B cell (primary cell): ENCODE results near the gene DTX3L. TPM values are rescaled to one million over a fixed set of nuclear protein-coding genes. Genes with fewer than 3 reads are reported as not detected.

ENCODE experiments used
- ATAC-seq: fragments of 200-7000 bp; cut with Tn5 transposase; one replicate; pipeline ENCODE4 v1.10.0; 2021; ENCODE audit warnings: low read depth, mild to moderate bottlenecking, moderate number of reproducible peaks, moderate library complexity
- CTCF ChIA-PET: fragments of 350-600 bp; sonication (Branson Sonifier 250); formaldehyde crosslinking; loops from one replicate; lab custom pipeline; 2021; ENCODE audit warnings: antibody characterized with exemption, inconsistent platforms; lab: Charles Lee
- POLR2A ChIA-PET: fragments of 350-600 bp; sonication (Branson Sonifier 250); formaldehyde crosslinking; loops from one replicate; lab custom pipeline; 2021; ENCODE audit warnings: antibody characterized with exemption; lab: Charles Lee
- DNase-seq: peaks from one replicate; pipeline ENCODE4 v3.0.0; 2013
- H2AFZ ChIP-seq: 2 replicates; pipeline ENCODE4 v1.6.1; 2012; ENCODE audit warnings: mild to moderate bottlenecking, low read depth, low read length; ENCODE audit not compliant: insufficient read depth, poor library complexity, severe bottlenecking
- H3K27ac ChIP-seq, 2 donors: 1 replicate in 1 of 2; 2 replicates in 1 of 2; pipeline ENCODE4 v1.5.1; 2012 to 2013; ENCODE audit warnings: low read length in 2 of 2, mild to moderate bottlenecking in 2 of 2, moderate library complexity in 1 of 2
- H3K27me3 ChIP-seq, 4 experiments: fragments of 200-600 bp in 1 of 4; sonication (generic) in 1 of 4; replicated peaks in 1 of 4; 1 replicate in 2 of 4; 2 replicates in 2 of 4; pipeline versions ENCODE4 v1.6.1 to v1.7.0; 2013 to 2016; ENCODE audit warnings: low read length in 3 of 4, mild to moderate bottlenecking in 2 of 4, mixed read lengths in 1 of 4, moderate library complexity in 1 of 4; ENCODE audit not compliant: insufficient read depth in 4 of 4, control insufficient read depth in 3 of 4; ENCODE audit errors: control extremely low read depth in 1 of 4
- H3K36me3 ChIP-seq, 2 experiments: replicated peaks in 1 of 2; 1 replicate in 1 of 2; 2 replicates in 1 of 2; pipeline versions ENCODE4 v1.6.1 to v1.7.1; 2013; ENCODE audit warnings: low read length in 1 of 2; ENCODE audit not compliant: insufficient read depth in 2 of 2, control insufficient read depth in 1 of 2; ENCODE audit errors: control extremely low read depth in 1 of 2, extremely low read depth in 1 of 2
- H3K4me1 ChIP-seq, 2 donors: fragments of 200-600 bp in 1 of 2; sonication (generic) in 1 of 2; 1 replicate in 1 of 2; 2 replicates in 1 of 2; pipeline versions ENCODE4 v1.5.1 to v1.6.1; 2013 to 2017; ENCODE audit warnings: low read length in 2 of 2; ENCODE audit not compliant: control insufficient read depth in 2 of 2, insufficient read depth in 2 of 2
- H3K4me2 ChIP-seq: replicated peaks from 2 replicates; pipeline ENCODE3; 2012; ENCODE audit warnings: mild to moderate bottlenecking, low read depth, low read length; ENCODE audit not compliant: poor library complexity, severe bottlenecking
- H3K4me3 ChIP-seq, 5 experiments: fragments of 200-600 bp in 1 of 5; sonication (generic) in 1 of 5; 1 replicate in 3 of 5; 2 replicates in 2 of 5; pipeline versions ENCODE4 v1.5.1 to v1.7.0; 2011 to 2016; ENCODE audit warnings: low read length in 4 of 5, mild to moderate bottlenecking in 4 of 5, low read depth in 2 of 5, control low read depth in 1 of 5, moderate library complexity in 1 of 5; ENCODE audit not compliant: insufficient read depth in 1 of 5; ENCODE audit errors: control extremely low read depth in 1 of 5, extremely low read depth in 1 of 5
- H3K79me2 ChIP-seq: fragments of 200-600 bp; sonication (generic); one replicate; pipeline ENCODE4 v1.6.0; 2016; ENCODE audit warnings: low read length; ENCODE audit not compliant: control insufficient read depth, insufficient read depth
- H3K9ac ChIP-seq: fragments of 200-600 bp; sonication (generic); 2 replicates; pipeline ENCODE4 v1.6.1; 2017; ENCODE audit warnings: mild to moderate bottlenecking, low read length, moderate library complexity
- H3K9me3 ChIP-seq, 3 donors: one replicate each; pipeline versions ENCODE4 v1.6.1 to v1.7.1; 2013; ENCODE audit warnings: low read length in 2 of 3; ENCODE audit not compliant: control insufficient read depth in 2 of 3, insufficient read depth in 1 of 3; ENCODE audit errors: control extremely low read depth in 1 of 3
- H4K20me1 ChIP-seq: 2 replicates; pipeline ENCODE4 v1.6.0; 2012; ENCODE audit warnings: mild to moderate bottlenecking, low read length; ENCODE audit not compliant: insufficient read depth, control insufficient read depth, poor library complexity, severe bottlenecking
- H3K27ac Mint-ChIP-seq: one replicate; pipeline ENCODE4 v1.8.0; 2021; ENCODE audit warnings: mixed read lengths
- H3K27me3 Mint-ChIP-seq: one replicate; pipeline ENCODE4 v1.8.0; 2021; ENCODE audit warnings: mixed read lengths
- H3K4me1 Mint-ChIP-seq: one replicate; pipeline ENCODE4 v1.8.0; 2021; ENCODE audit warnings: mixed read lengths
- H3K4me3 Mint-ChIP-seq: one replicate; pipeline ENCODE4 v1.8.0; 2021; ENCODE audit warnings: mixed read lengths
- H3K9me3 Mint-ChIP-seq: one replicate; pipeline ENCODE4 v1.8.0; 2022; ENCODE audit warnings: mixed read lengths; ENCODE audit not compliant: insufficient read depth
- EZH2 ChIP-seq: IDR thresholded peaks from 2 replicates; pipeline ENCODE4 v1.6.1; 2012; ENCODE audit warnings: borderline replicate concordance, low read depth, mild to moderate bottlenecking, moderate library complexity, low read length; ENCODE audit not compliant: insufficient read depth, poor library complexity, severe bottlenecking
- WGBS: methylation state at CpG from one replicate; pipeline ENCODE4 v1.1.5; 2013; ENCODE audit warnings: missing lambda C conversion rate; ENCODE audit not compliant: insufficient coverage; 5-methylcytosine and 5-hydroxymethylcytosine counted together
- intact Hi-C: fragments of 100-400 bp; cut with micrococcal nuclease; formaldehyde crosslinking; loops from one replicate; pipeline ENCODE4 v1.10.0; 2022
- polyA plus RNA-seq: library from polyadenylated mRNA; depleted of rRNA; stranded (reverse); fragments of >200 nt; gene quantifications from 2 replicates; pipeline ENCODE4 v1.2.3, GENCODE V29; 2012
- total RNA-seq, 2 donors: library from RNA; stranded (reverse); fragments of 120-200 nt in 1 of 2; gene quantifications; 1 replicate in 1 of 2; 2 replicates in 1 of 2; pipeline versions ENCODE4 v1.2.3 to v1.2.4, GENCODE V29; 2013 to 2022
- TF ChIP-seq, protein P1 (sequence below): fragments of 200-600 bp; IDR thresholded peaks from one replicate; pipeline ENCODE4 v1.8.0; 2022; ENCODE audit warnings: antibody characterized with exemption, mild to moderate bottlenecking

Gene DTX3L
- total and polyA plus RNA-seq, 2 donors (not counting 1 experiment from before 2014, with no cell fraction given), result 8.1 to 41.1 TPM

GRCh38 chr3:122618614-122619013 is 54.5 kb downstream of the DTX3L start:
- Mint-ChIP-seq H3K4me1 (peaks cover 70% of the 10 kb centered on the region), H3K27ac (peak overlapping the region; percentile 39), H3K4me3 (no peak overlapping the region), H3K27me3 (no peaks in the 10 kb centered on the region), H3K9me3 (no peaks in the 10 kb centered on the region)
- H2AFZ ChIP-seq, result no peak overlapping the region
- intact Hi-C loops, result loop anchor here (5.0 kb wide), 1 partner anchor 79 kb away; no protein-coding TSS in a partner anchor
- H3K4me1 ChIP-seq, result peaks cover 34 to 59% of the 10 kb centered on the region in 2 donors
- no peak for DNase-seq
- CTCF ChIA-PET, result interaction anchor here (1.0 to 3.9 kb wide), 2 partner anchors 19 to 61 kb away, joined by 3 to 38 read pairs; partner anchors contain the start of gene PARP14
- peak overlapping the region in 1 of 2 donors; percentile 7 for H3K27ac ChIP-seq
- H3K36me3 ChIP-seq, result peaks cover 4 to 75% of the 10 kb centered on the region in 2 experiments
- ATAC-seq, result no peak
- POLR2A ChIA-PET, result interaction anchor here (0.5 to 2.4 kb wide), 3 partner anchors 14 to 202 kb away, joined by 4 to 8 read pairs (median 7); partner anchors contain the start of gene PARP15
- H3K4me3 ChIP-seq, result no peak overlapping the region
- no peaks in the 10 kb centered on the region for H3K27me3 ChIP-seq
- no peaks in the 10 kb centered on the region for H4K20me1 ChIP-seq
- no peak for TF ChIP-seq EZH2
- TF ChIP-seq, protein P1, sequence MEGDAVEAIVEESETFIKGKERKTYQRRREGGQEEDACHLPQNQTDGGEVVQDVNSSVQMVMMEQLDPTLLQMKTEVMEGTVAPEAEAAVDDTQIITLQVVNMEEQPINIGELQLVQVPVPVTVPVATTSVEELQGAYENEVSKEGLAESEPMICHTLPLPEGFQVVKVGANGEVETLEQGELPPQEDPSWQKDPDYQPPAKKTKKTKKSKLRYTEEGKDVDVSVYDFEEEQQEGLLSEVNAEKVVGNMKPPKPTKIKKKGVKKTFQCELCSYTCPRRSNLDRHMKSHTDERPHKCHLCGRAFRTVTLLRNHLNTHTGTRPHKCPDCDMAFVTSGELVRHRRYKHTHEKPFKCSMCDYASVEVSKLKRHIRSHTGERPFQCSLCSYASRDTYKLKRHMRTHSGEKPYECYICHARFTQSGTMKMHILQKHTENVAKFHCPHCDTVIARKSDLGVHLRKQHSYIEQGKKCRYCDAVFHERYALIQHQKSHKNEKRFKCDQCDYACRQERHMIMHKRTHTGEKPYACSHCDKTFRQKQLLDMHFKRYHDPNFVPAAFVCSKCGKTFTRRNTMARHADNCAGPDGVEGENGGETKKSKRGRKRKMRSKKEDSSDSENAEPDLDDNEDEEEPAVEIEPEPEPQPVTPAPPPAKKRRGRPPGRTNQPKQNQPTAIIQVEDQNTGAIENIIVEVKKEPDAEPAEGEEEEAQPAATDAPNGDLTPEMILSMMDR, result no peak
- no peak overlapping the region for H3K9ac ChIP-seq
- no peak overlapping the region for H3K4me2 ChIP-seq
- no peaks in the 10 kb centered on the region for H3K9me3 ChIP-seq
- peaks cover 13% of the 10 kb centered on the region for H3K79me2 ChIP-seq
- 100% methylated on average over 1 of the region's 3 CpGs for WGBS

DNA sequence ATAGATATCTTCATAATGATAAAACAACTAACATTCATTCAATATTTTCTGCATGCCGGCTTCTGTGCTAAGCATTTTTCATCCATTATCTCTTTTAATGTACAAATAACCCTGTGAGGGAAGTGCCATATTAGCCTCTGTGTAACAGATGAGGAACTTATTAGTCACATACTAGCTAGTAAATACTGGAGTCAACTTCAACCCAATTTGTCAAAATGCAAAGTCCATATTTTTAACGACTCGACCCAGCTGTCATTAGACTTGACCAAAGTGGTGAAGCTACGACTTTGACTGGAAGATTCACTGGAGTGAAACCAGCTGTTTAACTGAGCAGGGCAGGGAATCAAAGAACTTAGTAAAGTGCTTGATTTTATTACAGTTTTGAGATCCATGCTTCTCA is 54.9 kb downstream of the DTX3L start:
- H3K4me1 Mint-ChIP-seq, result peaks cover 72% of the 10 kb centered on the region

More for the DNA sequence above, 54.9 kb downstream of the DTX3L start:
- Histone ChIP-seq H3K4me1 (peaks cover 36 to 63% of the 10 kb centered on the region in 2 donors), H2AFZ (no peak overlapping the region), H4K20me1 (no peaks in the 10 kb centered on the region), H3K27ac (peak overlapping the region in 1 of 2 donors; percentile 37), H3K9ac (no peak overlapping the region), H3K4me2 (no peak overlapping the region), H3K36me3 (peaks cover 4 to 76% of the 10 kb centered on the region in 2 experiments), H3K9me3 (no peaks in the 10 kb centered on the region), H3K27me3 (no peaks in the 10 kb centered on the region), H3K79me2 (peaks cover 10% of the 10 kb centered on the region), H3K4me3 (no peak overlapping the region)
- no peak for ATAC-seq
- no peak for DNase-seq
- intact Hi-C loops, result loop anchor here (5.0 kb wide), 1 partner anchor 78 kb away; no protein-coding TSS in a partner anchor
- TF ChIP-seq, protein P1, result no peak
- no peak for TF ChIP-seq EZH2
- H3K9me3 Mint-ChIP-seq, result no peaks in the 10 kb centered on the region
- ChIA-PET CTCF (interaction anchor here (1.0 to 3.9 kb wide), 2 partner anchors 19 to 61 kb away, joined by 3 to 38 read pairs; partner anchors contain the start of gene PARP14), POLR2A (interaction anchor here (0.6 to 2.4 kb wide), 2 partner anchors 14 to 42 kb away, joined by 4 to 8 read pairs; partner anchors contain the start of gene PARP15)
- peak overlapping the region; percentile 39 for H3K27ac Mint-ChIP-seq
- no peak overlapping the region for H3K4me3 Mint-ChIP-seq
- no peaks in the 10 kb centered on the region for H3K27me3 Mint-ChIP-seq
- WGBS, result 50% methylated on average over 3 of the region's 4 CpGs
